ENCODE measurements around the gene CDK11A.
"Not testable (repeated sequence)": the region's sequence is repeated elsewhere in the genome, so short reads cannot be mapped to it uniquely, and the experiment has no call there.

CDK11A gene

GRCh38 chr1:1754051-1754815 is 30.1 kb upstream of the CDK11A start:
- in situ Hi-C loops (cut with MboI; ENCODE audit: low sequenced_read_pairs), result no loop called here

- in situ Hi-C loops (cut with MboI; ENCODE audit: low sequenced_read_pairs), result no loop called here
Measured at GRCh38 chr1:1753607-1754005, 29.4 kb upstream of the CDK11A start.

- in situ Hi-C loops (cut with MboI; ENCODE audit: low sequenced_read_pairs), result no loop called here
Measured at GRCh38 chr1:1752636-1753606, 28.8 kb upstream of the CDK11A start.

GRCh38 chr1:1752190-1752589 is 28.0 kb upstream of the CDK11A start:
- in situ Hi-C loops (cut with MboI; ENCODE audit: low sequenced_read_pairs), result no loop called here

- in situ Hi-C loops (cut with MboI; ENCODE audit: low sequenced_read_pairs), result not testable (repeated sequence)
Measured at GRCh38 chr1:1749941-1750340, 25.8 kb upstream of the CDK11A start.

GRCh38 chr1:1748686-1749321 is 24.6 kb upstream of the CDK11A start:
- in situ Hi-C loops (cut with MboI; ENCODE audit: low sequenced_read_pairs), result no loop called here

- in situ Hi-C loops (cut with MboI; ENCODE audit: low sequenced_read_pairs), result not testable (repeated sequence)
Measured at GRCh38 chr1:1746566-1746909, 22.4 kb upstream of the CDK11A start.

GRCh38 chr1:1745651-1746565 is 21.8 kb upstream of the CDK11A start:
- in situ Hi-C loops (cut with MboI; ENCODE audit: low sequenced_read_pairs), result not testable (repeated sequence)

- in situ Hi-C loops (cut with MboI; ENCODE audit: low sequenced_read_pairs), result not testable (repeated sequence)
Measured at GRCh38 chr1:1742529-1742928, 18.4 kb upstream of the CDK11A start.

GRCh38 chr1:1741013-1741412 is 16.9 kb upstream of the CDK11A start:
- in situ Hi-C loops (cut with MboI; ENCODE audit: low sequenced_read_pairs), result not testable (repeated sequence)

- in situ Hi-C loops (cut with MboI; ENCODE audit: low sequenced_read_pairs), result not testable (repeated sequence)
Measured at GRCh38 chr1:1738799-1739337, 14.7 kb upstream of the CDK11A start.

- in situ Hi-C loops (cut with MboI; ENCODE audit: low sequenced_read_pairs), result not testable (repeated sequence)
Measured at GRCh38 chr1:1737675-1738590, 13.8 kb upstream of the CDK11A start.

- in situ Hi-C loops (cut with MboI; ENCODE audit: low sequenced_read_pairs), result no loop called here
Measured at GRCh38 chr1:1732381-1732780, 8.2 kb upstream of the CDK11A start.

GRCh38 chr1:1730870-1731269 is 6.7 kb upstream of the CDK11A start:
- in situ Hi-C loops (cut with MboI; ENCODE audit: low sequenced_read_pairs), result no loop called here

GRCh38 chr1:1730230-1730629 is 6.1 kb upstream of the CDK11A start:
- in situ Hi-C loops (cut with MboI; ENCODE audit: low sequenced_read_pairs), result not testable (repeated sequence)

- in situ Hi-C loops (cut with MboI; ENCODE audit: low sequenced_read_pairs), result not testable (repeated sequence)
Measured at GRCh38 chr1:1729116-1729816, 5.1 kb upstream of the CDK11A start.

GRCh38 chr1:1728308-1729005 is 4.3 kb upstream of the CDK11A start:
- in situ Hi-C loops (cut with MboI; ENCODE audit: low sequenced_read_pairs), result not testable (repeated sequence)

- in situ Hi-C loops (cut with MboI; ENCODE audit: low sequenced_read_pairs), result not testable (repeated sequence)
Measured at GRCh38 chr1:1727131-1727651, 3.0 kb upstream of the CDK11A start.

All from HL-60/S4 (cell line).